DOHH2 (cell line): Measurements from ENCODE around the gene DCAF4.

Experiments
- H3F3A ChIP-seq: fragments of 200-600 bp; sonication (generic), shearing (Covaris generic); 2 replicates; pipeline ENCODE4 v1.6.0; 2016; ENCODE audit warnings: antibody characterized with exemption, mild to moderate bottlenecking; ENCODE audit not compliant: control insufficient read depth, insufficient read depth
- H3K27ac ChIP-seq: fragments of 200-600 bp; sonication (generic); 2 replicates; pipeline ENCODE4 v1.5.1; 2014; ENCODE audit warnings: low read depth, mild to moderate bottlenecking, low read length, moderate library complexity
- H3K27me3 ChIP-seq: fragments of 200-600 bp; sonication (generic); 2 replicates; pipeline ENCODE4 v1.6.1; 2014; ENCODE audit warnings: mild to moderate bottlenecking, low read length, mixed read lengths; ENCODE audit not compliant: control insufficient read depth
- H3K36me3 ChIP-seq: fragments of 200-600 bp; sonication (generic); 2 replicates; pipeline ENCODE4 v1.6.1; 2014; ENCODE audit warnings: mild to moderate bottlenecking, low read length, moderate library complexity, mixed read lengths; ENCODE audit not compliant: control insufficient read depth
- H3K4me1 ChIP-seq: fragments of 200-600 bp; sonication (generic); 2 replicates; pipeline ENCODE4 v1.6.1; 2014; ENCODE audit warnings: mild to moderate bottlenecking, low read length, mixed read lengths; ENCODE audit not compliant: control insufficient read depth
- H3K4me2 ChIP-seq: fragments of 200-600 bp; sonication (generic); 2 replicates; pipeline ENCODE4 v1.6.0; 2014; ENCODE audit warnings: mild to moderate bottlenecking, low read length, moderate library complexity
- H3K4me3 ChIP-seq: fragments of 200-600 bp; sonication (generic); 2 replicates; pipeline ENCODE4 v1.5.1; 2014; ENCODE audit warnings: mild to moderate bottlenecking, low read length, mixed read lengths
- H3K79me2 ChIP-seq: fragments of 200-600 bp; sonication (generic); 2 replicates; pipeline ENCODE4 v1.6.1; 2014; ENCODE audit warnings: mild to moderate bottlenecking, low read length, mixed read lengths; ENCODE audit not compliant: control insufficient read depth
- H3K9me2 ChIP-seq: fragments of 200-600 bp; sonication (generic); replicated peaks from 2 replicates; pipeline ENCODE4 v1.6.1; 2014; ENCODE audit warnings: mild to moderate bottlenecking, low read length, mixed read lengths; ENCODE audit not compliant: control insufficient read depth
- H3K9me3 ChIP-seq: fragments of 200-600 bp; sonication (generic); 2 replicates; pipeline ENCODE4 v1.6.1; 2014; ENCODE audit warnings: antibody characterized with exemption, low read length, mixed read lengths; ENCODE audit not compliant: control insufficient read depth, insufficient read depth
- H4K20me1 ChIP-seq: fragments of 200-600 bp; sonication (generic); 2 replicates; pipeline ENCODE4 v1.6.0; 2014; ENCODE audit warnings: low read depth, mild to moderate bottlenecking, antibody characterized with exemption, low read length, moderate library complexity; ENCODE audit not compliant: control insufficient read depth, insufficient read depth
- CTCF ChIP-seq: fragments of 200-600 bp; sonication (generic); IDR thresholded peaks from one replicate; pipeline ENCODE4 v1.5.1; 2014; ENCODE audit warnings: antibody characterized with exemption, mild to moderate bottlenecking, low read depth, low read length; ENCODE audit not compliant: poor library complexity, severe bottlenecking
- EZH2phosphoT487 ChIP-seq: fragments of 200-600 bp; sonication (generic); IDR thresholded peaks from 2 replicates; pipeline ENCODE4 v1.6.1; 2017; ENCODE audit warnings: borderline replicate concordance, mild to moderate bottlenecking, antibody characterized with exemption, low read length, moderate library complexity, mixed read lengths

Gene DCAF4

DNA sequence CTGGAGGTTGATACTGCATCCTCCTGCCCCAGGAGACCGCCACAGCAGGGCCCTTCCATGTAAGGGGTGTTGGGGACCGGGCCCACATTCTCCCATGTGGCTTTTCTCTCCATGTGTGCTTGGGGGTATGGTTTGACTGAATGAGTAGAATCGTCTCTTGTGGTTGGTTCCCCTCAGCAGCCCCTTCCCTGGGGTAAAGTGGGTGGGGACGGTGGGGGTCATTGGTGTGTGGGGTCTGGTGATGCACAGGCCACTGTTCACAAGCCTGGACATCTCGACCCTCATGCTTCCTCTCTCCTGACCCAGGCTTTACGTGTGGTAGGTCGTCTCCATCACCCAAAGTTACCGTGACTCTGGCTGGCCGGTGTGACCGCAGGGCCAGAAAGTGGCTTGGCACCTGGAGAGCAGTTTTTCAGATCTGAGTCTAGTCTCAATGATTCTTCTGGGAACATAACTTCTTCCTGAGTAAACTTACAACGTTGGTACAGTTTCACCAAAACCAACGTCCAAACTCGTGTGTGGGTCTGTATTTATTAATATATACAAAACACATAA, 17.7 kb downstream of the DCAF4 start:
- Histone ChIP-seq H3K9me2 (no peaks in the 10 kb centered on the region), H3K27ac (no peak overlapping the region), H4K20me1 (no peaks in the 10 kb centered on the region), H3K79me2 (no peaks in the 10 kb centered on the region), H3K27me3 (no peaks in the 10 kb centered on the region), H3K36me3 (peaks cover 75% of the 10 kb centered on the region), H3F3A (no peaks in the 10 kb centered on the region), H3K4me1 (no peaks in the 10 kb centered on the region), H3K4me2 (no peak overlapping the region), H3K4me3 (no peak overlapping the region), H3K9me3 (no peaks in the 10 kb centered on the region)
- TF ChIP-seq CTCF (no peak), EZH2phosphoT487 (no peak)

- Histone ChIP-seq H3F3A (no peaks in the 10 kb centered on the region), H3K9me2 (no peaks in the 10 kb centered on the region), H3K4me3 (no peak overlapping the region), H4K20me1 (no peaks in the 10 kb centered on the region), H3K79me2 (no peaks in the 10 kb centered on the region), H3K36me3 (peaks cover 64% of the 10 kb centered on the region), H3K4me1 (no peaks in the 10 kb centered on the region), H3K27ac (no peak overlapping the region), H3K27me3 (no peaks in the 10 kb centered on the region), H3K9me3 (no peaks in the 10 kb centered on the region), H3K4me2 (no peak overlapping the region)
- no peak for TF ChIP-seq EZH2phosphoT487
These were observed 19.2 kb downstream of the DCAF4 start for GRCh38 chr14:72945356-72946027.

DNA sequence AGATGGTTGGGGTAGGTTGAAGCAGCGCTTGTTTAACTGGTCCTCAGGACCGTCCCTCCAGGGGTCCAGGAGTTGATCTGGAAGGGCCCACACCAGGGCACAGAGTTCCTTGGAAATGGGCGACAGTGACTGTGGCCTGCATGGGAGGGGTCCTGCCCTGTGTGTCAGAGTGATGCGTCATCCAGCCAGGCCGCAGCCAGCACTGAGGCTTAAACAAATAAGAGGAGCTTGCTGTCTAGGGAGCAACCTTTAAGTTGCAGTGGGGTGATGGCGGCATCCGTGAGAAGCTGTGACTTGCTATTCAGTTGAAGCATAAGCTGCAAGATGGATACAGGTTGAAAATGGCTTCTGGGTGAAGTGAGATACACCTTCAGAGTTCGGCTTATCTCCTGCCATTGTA, 20.2 kb downstream of the DCAF4 start:
- no peaks in the 10 kb centered on the region for H3F3A ChIP-seq
- H3K79me2 ChIP-seq: no peaks in the 10 kb centered on the region
- H3K27me3 ChIP-seq: no peaks in the 10 kb centered on the region
- peaks cover 60% of the 10 kb centered on the region for H3K36me3 ChIP-seq
- no peak overlapping the region for H3K4me3 ChIP-seq
- no peak overlapping the region for H3K4me2 ChIP-seq
- H3K9me3 ChIP-seq: no peaks in the 10 kb centered on the region
- H3K27ac ChIP-seq: no peak overlapping the region
- no peaks in the 10 kb centered on the region for H3K4me1 ChIP-seq
- no peaks in the 10 kb centered on the region for H4K20me1 ChIP-seq
- no peaks in the 10 kb centered on the region for H3K9me2 ChIP-seq
- TF ChIP-seq CTCF (no peak), EZH2phosphoT487 (no peak)

DNA sequence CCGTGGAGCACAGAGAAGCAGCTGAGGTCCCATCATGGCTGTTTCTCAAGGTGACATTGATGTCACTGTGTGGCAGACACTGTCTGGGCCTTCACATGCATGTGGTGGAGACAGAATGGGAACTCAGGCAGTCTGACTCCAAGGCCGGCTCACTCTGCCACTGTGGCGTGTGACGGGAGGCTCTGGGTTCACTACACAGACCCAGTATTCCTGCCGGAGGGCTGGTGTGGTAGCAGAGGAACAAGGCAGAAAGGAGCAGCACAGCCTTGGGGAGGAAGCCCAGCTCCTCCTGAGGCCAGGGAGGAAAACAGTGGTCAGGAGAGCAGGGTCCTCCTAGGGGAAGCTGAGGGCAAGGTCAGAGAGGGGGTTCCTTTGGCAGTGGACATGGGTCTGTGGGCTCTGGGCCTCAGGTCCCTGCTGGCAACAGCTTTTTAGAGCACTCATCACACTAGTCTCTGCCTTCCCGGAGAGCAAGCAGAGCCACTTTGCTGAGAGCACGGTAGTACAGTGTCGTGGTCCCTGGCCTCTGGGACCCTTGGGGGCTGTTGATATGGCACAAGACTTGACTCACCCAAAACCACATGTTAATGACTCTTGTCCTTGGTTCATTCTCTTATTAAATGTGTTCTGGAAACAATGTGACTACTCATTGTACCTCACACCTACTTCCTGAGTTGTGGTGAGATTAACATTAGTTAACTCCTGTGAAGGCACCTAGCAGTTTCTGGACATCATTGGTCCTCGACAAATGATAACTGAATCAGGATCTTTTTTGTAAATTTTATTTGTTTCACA, 21.3 kb downstream of the DCAF4 start:
- no peaks in the 10 kb centered on the region for H4K20me1 ChIP-seq
- no peaks in the 10 kb centered on the region for H3K9me3 ChIP-seq
- no peak overlapping the region for H3K27ac ChIP-seq
- no peaks in the 10 kb centered on the region for H3K9me2 ChIP-seq
- H3K79me2 ChIP-seq: no peaks in the 10 kb centered on the region
- H3K4me1 ChIP-seq: no peaks in the 10 kb centered on the region
- H3F3A ChIP-seq: no peaks in the 10 kb centered on the region
- no peak for TF ChIP-seq EZH2phosphoT487
- TF ChIP-seq CTCF: no peak
- H3K4me2 ChIP-seq: no peak overlapping the region
- peaks cover 53% of the 10 kb centered on the region for H3K36me3 ChIP-seq
- H3K4me3 ChIP-seq: no peak overlapping the region
- H3K27me3 ChIP-seq: no peaks in the 10 kb centered on the region
